HG02884 (cell line): ENCODE data around the gene INPP5J.
"Not testable (repeated sequence)": the region's sequence is repeated elsewhere in the genome, so short reads cannot be mapped to it uniquely, and the experiment has no call there.

Experiments
- ATAC-seq: cut with Tn5 transposase; IDR thresholded peaks from one replicate; pipeline ENCODE4 v1.9.1; 2021; ENCODE audit warnings: mild to moderate bottlenecking, moderate library complexity; ENCODE audit not compliant: unreplicated experiment

INPP5J gene

DNA sequence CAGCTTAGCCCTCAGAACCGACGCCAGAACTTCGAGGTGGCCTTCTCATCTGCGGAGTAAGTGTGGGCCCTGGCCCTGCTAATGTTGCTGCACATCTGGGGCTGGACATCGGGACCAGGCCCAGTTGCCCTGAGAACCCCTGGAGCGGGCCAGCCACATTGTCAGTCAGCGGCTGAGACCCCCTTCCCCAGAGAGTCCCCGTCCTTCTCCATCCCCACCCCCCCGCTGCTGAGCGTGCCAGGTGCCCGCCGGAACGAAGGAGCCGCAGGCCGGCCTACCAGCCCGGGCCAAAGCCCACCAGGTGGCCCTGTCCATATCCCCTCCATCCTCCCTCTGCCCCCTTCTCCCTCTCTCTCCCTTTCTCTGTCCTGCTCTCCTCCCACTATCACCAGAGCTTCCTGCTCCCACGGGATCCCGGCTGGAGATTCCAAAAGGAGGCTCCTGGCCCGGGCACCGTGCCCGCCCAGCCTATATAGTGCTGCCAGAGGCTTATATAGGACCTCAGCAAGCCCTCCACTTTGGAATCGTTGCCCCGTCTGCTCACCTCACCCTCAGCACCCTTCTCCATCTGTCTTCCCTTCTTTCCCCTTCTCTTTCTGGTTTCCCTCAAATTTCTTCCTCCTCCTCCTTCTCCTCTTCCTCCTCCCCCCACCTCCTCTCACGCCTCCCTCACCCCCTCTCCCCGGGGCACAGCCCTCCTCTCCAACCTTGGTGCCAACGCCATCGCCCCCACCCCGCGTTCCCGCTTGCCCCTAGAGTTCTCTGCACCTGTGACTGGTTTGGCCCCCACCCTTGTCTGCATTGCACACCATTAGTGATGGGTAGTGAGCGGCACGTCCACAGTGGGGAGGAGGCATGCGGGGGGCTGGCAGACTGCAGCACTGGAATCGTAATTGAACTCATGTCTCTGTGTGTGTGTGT lies 22.7 kb upstream of the INPP5J start:
- ATAC-seq, result no peak

GRCh38 chr22:31100762-31101525 lies 21.8 kb upstream of the INPP5J start:
- ATAC-seq, result no peak

DNA sequence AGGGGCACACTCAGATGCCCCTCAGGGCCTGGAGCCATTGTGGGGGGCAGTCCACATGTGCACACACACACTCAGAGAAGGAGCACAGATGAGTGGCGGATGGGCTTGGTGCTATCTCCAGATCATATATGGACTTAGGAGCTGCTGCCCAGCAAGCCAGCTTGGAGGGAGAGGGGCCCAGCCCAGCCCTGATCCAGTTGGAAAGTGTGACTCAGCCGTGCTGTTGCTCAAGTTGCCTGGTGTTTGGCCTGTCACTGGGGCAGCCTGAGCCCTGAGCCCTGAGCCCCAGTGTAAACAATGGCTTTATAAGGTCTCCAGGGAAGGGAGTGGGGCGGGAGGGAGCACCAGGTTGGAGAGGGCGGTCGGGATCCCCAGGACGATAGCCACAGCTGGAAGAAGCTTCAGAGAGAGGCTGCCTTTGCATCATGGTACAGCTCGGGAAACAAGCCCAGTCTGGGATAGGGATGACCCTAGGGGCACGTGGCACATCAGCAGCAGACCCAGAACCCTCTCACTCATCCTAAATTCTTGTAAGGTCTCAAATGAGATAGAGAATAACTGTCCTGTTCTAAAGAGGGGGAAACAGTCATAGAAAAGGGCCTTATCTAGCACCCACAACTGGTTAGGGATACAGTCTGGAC lies 20.2 kb upstream of the INPP5J start:
- ATAC-seq, result no peak

- no peak for ATAC-seq
These were observed 19.7 kb upstream of the INPP5J start for GRCh38 chr22:31103111-31103510.

DNA sequence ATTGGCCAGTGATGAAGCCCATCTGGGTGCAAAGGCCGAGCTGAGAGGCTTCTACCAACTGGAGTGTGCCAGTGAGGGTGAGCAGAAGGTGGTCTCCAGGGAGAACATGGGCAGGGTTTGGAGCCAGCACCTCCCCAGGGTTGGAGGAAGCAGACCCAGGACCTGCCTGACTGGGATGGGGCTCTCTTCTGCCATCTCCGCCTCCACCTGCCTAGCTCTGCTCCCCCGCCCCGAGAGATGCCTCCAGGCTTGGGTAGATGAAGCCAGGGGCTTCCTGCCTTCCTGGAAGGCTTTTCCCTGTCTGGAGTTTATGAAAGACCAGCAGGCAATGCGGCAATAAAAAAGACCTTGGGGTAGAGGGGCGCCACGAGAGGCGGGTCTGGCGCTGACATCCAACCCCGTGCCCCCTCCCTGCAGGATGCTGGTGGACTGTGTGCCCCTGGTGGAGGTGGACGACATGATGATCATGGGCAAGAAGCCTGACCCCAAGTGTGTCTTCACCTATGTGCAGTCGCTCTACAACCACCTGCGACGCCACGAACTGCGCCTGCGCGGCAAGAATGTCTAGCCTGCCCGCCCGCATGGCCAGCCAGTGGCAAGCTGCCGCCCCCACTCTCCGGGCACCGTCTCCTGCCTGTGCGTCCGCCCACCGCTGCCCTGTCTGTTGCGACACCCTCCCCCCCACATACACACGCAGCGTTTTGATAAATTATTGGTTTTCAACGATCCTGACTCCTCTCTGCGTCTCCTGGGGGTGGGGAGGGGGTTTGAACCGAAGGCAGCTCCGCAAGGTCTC lies 18.7 kb upstream of the INPP5J start:
- ATAC-seq, result no peak

DNA sequence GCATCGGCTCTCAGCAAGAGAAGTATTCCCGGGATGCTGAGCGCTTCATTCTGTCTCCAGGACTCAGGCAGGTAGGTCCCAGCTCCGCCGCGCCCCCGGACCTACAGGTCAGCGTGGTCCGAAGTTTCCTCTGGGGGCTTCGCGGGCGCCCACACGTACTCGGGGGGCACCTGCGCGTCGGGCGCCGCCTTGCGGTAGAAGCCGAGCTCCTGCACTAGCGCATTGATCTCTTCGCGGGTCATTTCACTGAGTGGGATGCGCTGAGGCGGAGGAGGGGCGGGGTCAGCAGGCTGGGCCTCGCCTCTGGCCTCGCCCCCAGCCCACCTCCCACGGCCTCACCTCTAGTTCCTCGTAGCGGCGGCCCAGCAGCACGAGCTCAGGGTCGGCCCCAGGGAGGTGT lies 17.9 kb upstream of the INPP5J start:
- ATAC-seq, result no peak

GRCh38 chr22:31105282-31105929 lies 17.4 kb upstream of the INPP5J start:
- no peak for ATAC-seq

DNA sequence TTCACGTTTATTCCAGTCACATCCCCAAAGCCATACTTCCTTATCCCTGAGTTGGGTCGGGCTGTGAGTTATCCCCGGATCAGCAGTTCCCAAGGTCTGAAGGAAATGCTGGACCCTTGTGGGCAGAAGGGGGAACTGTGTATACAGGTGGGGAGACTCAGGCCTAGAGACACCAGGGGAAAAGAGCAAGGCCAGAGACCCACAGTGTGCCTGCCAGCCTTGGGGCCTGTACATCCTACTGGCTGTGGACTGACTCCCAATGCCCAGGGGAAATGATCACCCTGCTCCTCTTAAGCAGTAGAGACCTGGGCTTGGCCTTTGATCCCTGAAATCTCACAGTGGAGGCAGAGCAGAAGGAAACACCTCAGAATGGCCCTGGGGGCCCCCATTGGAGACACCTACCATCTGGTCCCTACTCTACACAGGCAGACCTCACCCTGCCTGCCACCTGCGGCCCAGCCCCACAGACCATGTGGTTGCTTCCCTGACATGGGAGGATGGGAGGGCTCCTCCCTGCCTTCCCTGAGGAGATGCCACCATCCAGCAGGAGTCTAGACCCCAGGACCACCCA lies 16.7 kb upstream of the INPP5J start:
- no peak for ATAC-seq

GRCh38 chr22:31106731-31107177 lies 16.0 kb upstream of the INPP5J start:
- ATAC-seq, result no peak

DNA sequence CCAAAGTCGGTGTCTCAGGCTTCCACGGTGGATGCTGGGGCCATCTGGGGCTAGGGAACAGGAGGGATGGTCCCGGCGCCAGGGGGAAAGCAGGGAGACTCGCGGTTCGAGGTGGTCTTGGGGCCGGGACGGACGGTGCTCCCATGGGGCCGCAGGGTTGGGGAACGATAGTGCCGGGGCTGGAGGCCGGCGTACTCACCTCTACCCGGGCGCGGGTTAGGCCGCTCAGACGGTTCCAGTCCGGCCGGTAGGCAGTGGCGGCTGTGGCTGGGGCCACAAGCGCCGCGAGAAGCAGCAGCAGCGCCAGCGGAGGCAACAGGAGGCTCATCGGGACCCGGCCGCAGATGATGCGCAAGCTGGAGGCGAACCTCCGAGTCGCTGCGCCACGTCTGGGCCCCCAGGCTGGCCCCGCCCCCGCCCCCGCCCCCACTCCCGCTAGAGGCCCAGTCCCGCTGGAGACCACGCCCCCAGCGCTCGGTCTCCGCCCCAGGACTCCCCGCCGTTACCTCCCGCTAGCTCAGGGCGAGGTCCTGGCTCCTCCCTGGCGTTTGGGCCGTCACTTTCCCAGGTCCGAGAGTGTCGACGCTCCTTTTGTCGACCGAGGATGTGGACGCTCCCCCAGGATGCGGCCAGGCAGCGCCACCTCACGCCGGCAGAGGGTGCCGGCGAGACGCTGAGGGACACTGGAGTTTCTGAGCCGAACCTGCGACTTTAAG lies 15.4 kb upstream of the INPP5J start, which contains the start of gene SELENOM:
Gene SELENOM (minus strand): TSS at position 391 of the 716 bp plus-strand sequence. CDS start 63 bp downstream, at position 328.
- peak; percentile 88 for ATAC-seq

- no peak for ATAC-seq
These were observed 14.9 kb upstream of the INPP5J start for GRCh38 chr22:31107894-31108218.

DNA sequence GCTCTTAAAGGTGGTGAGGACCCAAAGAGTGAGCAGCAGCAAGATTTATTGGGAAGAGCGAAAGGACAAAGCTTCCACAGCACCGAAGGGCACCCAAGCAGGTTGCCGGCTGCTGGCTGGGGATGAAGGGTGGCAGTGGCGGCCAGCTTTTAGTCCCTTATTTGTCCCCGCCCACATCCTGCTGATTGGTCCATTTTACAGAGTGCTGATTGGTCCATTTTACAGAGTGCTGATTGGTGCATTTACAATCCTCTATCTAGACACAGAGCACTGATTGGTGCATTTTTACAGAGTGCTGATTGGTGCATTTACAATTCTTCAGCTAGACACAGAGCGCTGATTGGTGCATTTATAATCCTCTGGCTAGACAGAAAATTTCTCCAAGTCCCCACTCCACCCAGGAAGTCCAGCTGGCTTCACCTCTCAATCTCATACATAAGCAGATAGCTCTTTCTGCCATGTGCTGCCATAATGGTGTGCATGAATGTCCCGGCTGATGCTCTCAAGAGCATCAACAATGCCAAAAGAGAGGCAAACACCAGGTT lies 10.1 kb upstream of the INPP5J start:
- ATAC-seq, result not testable (repeated sequence)

DNA sequence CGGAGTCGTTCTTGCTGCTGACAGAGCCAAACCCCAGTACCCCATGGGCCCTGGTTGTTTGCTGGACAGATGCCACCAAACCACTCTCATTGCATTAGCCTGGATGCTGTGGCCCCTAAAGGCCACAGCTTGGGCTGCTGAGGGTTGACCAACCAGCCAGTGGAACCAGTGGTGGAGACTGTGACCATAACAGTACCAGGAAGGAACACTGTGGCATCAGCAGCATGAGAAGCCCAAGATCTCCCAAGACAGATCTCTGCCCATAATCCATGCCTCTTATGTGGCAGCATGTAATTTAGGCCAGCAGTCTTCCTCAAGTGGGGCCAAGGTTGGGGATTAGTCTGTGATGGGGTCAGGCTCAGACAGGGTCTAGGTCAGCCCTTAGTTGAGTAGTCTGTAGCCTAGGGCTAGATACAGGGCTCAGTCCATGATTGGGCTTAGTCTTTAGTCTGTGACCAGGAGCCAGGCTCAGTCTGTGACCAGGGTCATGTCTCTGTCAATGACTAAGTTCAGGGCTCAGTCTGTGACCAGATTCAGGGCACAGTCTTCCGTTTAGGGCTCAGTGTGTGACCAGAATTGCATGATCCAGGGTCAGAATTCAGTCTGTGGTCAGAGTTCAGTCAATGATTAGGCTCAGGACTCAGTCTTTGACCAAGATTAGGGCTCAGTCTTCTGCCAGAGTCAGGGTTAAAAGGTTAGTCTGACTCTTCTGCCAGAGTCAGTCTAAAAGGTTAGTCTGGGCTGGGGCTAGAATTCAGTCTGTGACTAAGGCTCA lies 4.5 kb upstream of the INPP5J start:
- ATAC-seq, result no peak

- ATAC-seq, result no peak
These were observed 3.6 kb upstream of the INPP5J start for GRCh38 chr22:31119026-31119717.

DNA sequence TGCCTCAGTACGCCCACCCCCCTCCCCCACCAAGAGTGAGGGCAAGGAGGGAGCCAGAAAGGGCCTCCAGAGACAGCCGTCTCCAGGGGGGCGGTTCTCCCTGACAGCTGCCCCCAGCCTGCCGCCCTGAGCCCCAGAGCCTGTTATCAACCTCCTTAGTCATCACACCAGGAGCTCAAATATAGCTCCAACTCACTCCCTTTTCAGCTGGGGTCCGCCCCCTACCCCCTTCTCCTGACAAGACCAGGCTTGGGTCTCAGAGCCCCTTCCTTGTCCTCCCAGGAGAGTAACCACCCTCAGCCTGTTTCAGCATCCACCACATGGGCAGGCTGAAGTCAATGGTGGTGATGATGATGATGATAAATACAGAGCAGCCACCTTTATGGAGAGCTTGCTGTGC lies 2.5 kb upstream of the INPP5J start:
- ATAC-seq, result no peak

GRCh38 chr22:31120642-31121041 lies 2.1 kb upstream of the INPP5J start:
- ATAC-seq, result no peak

- ATAC-seq, result no peak
These were observed 1.4 kb upstream of the INPP5J start for GRCh38 chr22:31121403-31121802.

GRCh38 chr22:31122196-31122531 lies 602 bp upstream of the INPP5J start:
- no peak for ATAC-seq
